Prostate gland (tissue), 2 donors: ENCODE measurements around the gene SBNO2. TPM values are rescaled to one million over a fixed set of nuclear protein-coding genes. Genes with fewer than 3 reads are reported as not detected.
A peak's percentile ranks its signal among the peaks of the same experiment; 100 is the strongest.

ENCODE experiments used
- DNase-seq: peaks from one replicate; pipeline ENCODE4 v3.0.0-alpha.2; 2019; ENCODE audit warnings: low spot score
- H3K27ac ChIP-seq, 2 donors: fragments of 200-600 bp; sonication (generic); 2 replicates each; pipeline ENCODE4 v1.5.1; 2017 to 2019
- H3K27me3 ChIP-seq: fragments of 200-600 bp; sonication (generic); replicated peaks from 2 replicates; pipeline ENCODE4 v1.5.1; 2019; ENCODE audit not compliant: insufficient read depth
- H3K36me3 ChIP-seq, 2 donors: fragments of 200-600 bp; sonication (generic); 1 replicate in 1 of 2; 2 replicates in 1 of 2; pipeline versions ENCODE4 v1.5.1 to v1.8.1; 2017 to 2019
- H3K4me1 ChIP-seq: fragments of 200-600 bp; sonication (generic); replicated peaks from 2 replicates; pipeline ENCODE4 v1.5.1; 2019
- H3K4me3 ChIP-seq, 2 donors: fragments of 200-600 bp; sonication (generic); 2 replicates each; pipeline ENCODE4 v1.5.1; 2017 to 2019
- H3K9me3 ChIP-seq: fragments of 200-600 bp; sonication (generic); 2 replicates; pipeline ENCODE4 v1.5.1; 2017
- POLR2A ChIP-seq: fragments of 450-650 bp; IDR thresholded peaks from one replicate; pipeline ENCODE4 v1.6.1; 2016; ENCODE audit warnings: antibody characterized with exemption, mild to moderate bottlenecking
- POLR2AphosphoS5 ChIP-seq: sonication (generic); formaldehyde crosslinking; IDR thresholded peaks from one replicate; pipeline ENCODE4 v1.6.1; 2017; ENCODE audit warnings: antibody characterized with exemption
- WGBS: methylation state at CpG from one replicate; pipeline ENCODE4 v1.1.5; 2018; 5-methylcytosine and 5-hydroxymethylcytosine counted together
- intact Hi-C: fragments of 100-400 bp; cut with DNase I; formaldehyde crosslinking; loops from one replicate; pipeline ENCODE4 v1.14.2; 2022
- total RNA-seq, 2 donors: library from RNA; depleted of rRNA; stranded (reverse); fragments of >200 nt; gene quantifications; one replicate each; pipeline ENCODE4 v1.1.0, GENCODE V29; 2016
- TF ChIP-seq, protein P1 (sequence below), 4 experiments: fragments of 200-600 bp in 2 of 4; fragments of 450-650 bp in 2 of 4; sonication (generic) in 2 of 4; IDR thresholded peaks; 1 replicate in 3 of 4; 2 replicates in 1 of 4; pipeline ENCODE4 v1.5.1; 2016 to 2019; ENCODE audit warnings: antibody characterized with exemption in 4 of 4, mild to moderate bottlenecking in 2 of 4, moderate library complexity in 2 of 4

Gene SBNO2
- total RNA-seq, 2 donors from 2014 or later: 32.5 to 79.9 TPM

DNA sequence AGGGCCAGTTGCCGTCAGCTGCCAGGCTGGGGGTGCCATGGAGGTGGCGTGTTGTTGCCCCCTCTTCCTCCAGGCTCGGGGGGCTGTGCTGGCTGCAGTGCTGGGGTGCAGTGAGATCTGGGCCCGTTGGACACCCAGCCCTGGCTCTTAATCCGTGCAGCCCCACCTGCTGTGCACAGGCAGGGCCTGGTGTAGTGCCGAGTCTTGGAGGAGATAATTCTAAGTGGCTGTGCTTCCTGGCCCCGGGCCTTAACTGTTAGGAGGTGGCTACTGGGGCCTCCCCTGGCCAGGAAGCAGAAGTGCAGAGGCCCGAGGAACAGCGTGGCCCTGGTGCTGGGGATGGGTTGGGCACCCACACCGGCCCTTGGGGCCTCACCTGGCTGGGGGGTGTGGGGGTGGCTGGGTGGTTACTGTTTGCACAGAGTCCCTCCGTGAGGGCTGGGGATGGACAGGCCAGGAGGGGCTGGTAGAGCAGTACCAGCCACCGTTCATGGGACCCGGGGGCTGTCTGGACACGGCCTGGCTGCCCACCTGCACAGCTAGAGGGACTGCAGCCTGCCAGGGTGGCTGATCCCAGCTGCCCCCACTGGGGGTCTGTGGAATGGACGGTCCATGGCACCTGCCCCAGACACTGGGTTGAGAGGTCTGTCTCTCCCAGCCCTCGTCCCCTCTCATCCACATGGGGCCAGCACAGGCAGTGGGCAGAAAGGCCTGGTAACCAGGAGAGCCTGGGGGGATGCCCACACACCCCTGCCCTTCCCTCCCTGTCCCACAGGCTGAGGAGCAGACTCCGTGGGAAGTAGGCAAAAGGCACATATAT lies 67.0 kb downstream of the SBNO2 start:
- WGBS: 52% methylated on average over 7 of the region's 17 CpGs
- no peaks in the 10 kb centered on the region for H3K27me3 ChIP-seq
- peak overlapping the region in 1 of 2 donors; percentile 99 for H3K27ac ChIP-seq
- no peak for DNase-seq
- TF ChIP-seq, protein P1, sequence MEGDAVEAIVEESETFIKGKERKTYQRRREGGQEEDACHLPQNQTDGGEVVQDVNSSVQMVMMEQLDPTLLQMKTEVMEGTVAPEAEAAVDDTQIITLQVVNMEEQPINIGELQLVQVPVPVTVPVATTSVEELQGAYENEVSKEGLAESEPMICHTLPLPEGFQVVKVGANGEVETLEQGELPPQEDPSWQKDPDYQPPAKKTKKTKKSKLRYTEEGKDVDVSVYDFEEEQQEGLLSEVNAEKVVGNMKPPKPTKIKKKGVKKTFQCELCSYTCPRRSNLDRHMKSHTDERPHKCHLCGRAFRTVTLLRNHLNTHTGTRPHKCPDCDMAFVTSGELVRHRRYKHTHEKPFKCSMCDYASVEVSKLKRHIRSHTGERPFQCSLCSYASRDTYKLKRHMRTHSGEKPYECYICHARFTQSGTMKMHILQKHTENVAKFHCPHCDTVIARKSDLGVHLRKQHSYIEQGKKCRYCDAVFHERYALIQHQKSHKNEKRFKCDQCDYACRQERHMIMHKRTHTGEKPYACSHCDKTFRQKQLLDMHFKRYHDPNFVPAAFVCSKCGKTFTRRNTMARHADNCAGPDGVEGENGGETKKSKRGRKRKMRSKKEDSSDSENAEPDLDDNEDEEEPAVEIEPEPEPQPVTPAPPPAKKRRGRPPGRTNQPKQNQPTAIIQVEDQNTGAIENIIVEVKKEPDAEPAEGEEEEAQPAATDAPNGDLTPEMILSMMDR (IDR thresholded peaks at IDR 0.05): peak in 1 of 4 experiments; percentile 22
- no peak for TF ChIP-seq POLR2AphosphoS5
- H3K4me1 ChIP-seq: peaks cover 12% of the 10 kb centered on the region
- H3K9me3 ChIP-seq: no peaks in the 10 kb centered on the region
- peaks cover 5 to 37% of the 10 kb centered on the region in 2 donors for H3K36me3 ChIP-seq
- intact Hi-C loops: no loop called here
- H3K4me3 ChIP-seq: no peak overlapping the region

DNA sequence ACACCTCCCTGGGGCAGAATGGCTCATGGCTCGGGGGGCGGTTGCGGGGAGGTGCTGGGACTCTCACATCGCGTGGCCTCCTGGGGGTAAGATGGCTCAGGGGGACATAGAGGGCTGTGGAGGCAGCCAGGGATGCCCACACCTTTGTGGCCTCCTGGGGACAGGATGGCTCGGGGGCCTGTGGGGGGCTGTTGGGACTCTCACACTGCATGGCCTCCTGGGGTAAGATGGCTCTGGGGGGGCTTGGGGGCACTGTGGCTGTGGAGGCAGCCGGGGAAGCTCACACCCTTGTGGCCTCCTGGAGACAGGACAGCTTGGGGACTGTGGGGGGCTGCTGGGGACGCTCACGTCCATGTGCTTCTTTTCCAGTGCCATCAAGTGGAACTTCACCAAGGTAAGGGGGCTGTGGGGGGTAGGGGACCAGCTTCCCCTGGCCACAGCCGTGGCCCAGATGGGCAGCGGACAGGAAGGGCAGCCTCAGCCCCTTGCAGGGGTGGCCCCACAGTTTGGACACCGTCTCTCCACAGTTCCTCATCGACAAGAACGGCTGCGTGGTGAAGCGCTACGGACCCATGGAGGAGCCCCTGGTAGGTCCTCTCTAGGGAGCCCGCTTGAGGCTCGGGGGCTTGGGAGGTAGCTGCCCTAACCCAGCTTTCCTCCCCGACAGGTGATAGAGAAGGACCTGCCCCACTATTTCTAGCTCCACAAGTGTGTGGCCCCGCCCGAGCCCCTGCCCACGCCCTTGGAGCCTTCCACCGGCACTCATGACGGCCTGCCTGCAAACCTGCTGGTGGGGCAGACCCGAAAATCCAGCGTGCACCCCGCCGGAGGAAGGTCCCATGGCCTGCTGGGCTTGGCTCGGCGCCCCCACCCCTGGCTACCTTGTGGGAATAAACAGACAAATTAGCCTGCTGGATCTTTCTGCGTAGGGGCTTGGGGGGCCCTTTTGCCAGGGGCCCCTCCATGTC lies 67.9 kb downstream of the SBNO2 start:
- peaks cover 5 to 37% of the 10 kb centered on the region in 2 donors for H3K36me3 ChIP-seq

DNA sequence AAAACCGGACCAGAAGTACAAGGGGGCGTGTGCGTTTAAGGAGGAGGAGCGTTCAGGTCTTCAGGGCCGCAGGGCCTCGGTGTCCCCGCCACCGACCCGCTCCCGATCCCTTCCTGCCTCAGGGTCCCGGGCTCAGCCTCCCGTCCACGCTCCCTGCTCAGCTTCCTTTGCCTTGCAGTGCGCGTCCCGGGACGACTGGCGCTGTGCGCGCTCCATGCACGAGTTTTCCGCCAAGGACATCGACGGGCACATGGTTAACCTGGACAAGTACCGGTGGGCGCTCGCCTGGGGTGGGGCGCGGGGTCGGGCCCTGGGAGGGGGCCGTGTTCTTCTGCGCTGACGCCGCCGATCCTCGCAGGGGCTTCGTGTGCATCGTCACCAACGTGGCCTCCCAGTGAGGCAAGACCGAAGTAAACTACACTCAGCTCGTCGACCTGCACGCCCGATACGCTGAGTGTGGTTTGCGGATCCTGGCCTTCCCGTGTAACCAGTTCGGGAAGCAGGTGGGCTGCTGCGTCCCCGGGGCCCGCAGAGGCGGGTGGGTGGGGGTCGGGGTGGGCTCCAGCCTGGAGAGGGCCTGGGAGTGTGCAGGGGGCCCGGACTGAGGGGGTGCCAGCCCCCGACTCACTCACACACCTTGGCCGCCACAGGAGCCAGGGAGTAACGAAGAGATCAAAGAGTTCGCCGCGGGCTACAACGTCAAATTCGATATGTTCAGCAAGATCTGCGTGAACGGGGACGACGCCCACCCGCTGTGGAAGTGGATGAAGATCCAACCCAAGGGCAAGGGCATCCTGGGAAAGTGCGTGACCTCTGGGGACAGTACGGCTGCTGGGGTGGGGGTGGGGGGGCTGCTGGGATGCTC lies 68.8 kb downstream of the SBNO2 start:
- peak; percentile 24 for DNase-seq
- WGBS: 30% methylated on average over 36 of the region's 69 CpGs
- H3K4me3 ChIP-seq: peak overlapping the region; percentile 95 to 97
- peak overlapping the region; percentile 99 for H3K27ac ChIP-seq
- intact Hi-C loops: no loop called here
- peaks cover 5 to 36% of the 10 kb centered on the region in 2 donors for H3K36me3 ChIP-seq
- H3K9me3 ChIP-seq: no peaks in the 10 kb centered on the region
- H3K4me1 ChIP-seq: peaks cover 12% of the 10 kb centered on the region
- H3K27me3 ChIP-seq: no peaks in the 10 kb centered on the region
- TF ChIP-seq POLR2A: no peak
- TF ChIP-seq, protein P1 (IDR thresholded peaks at IDR 0.05): no peak
- TF ChIP-seq POLR2AphosphoS5: peak; percentile 19

More for the DNA sequence above, 67.9 kb downstream of the SBNO2 start:
- TF ChIP-seq, protein P1 (IDR thresholded peaks at IDR 0.05): no peak
- TF ChIP-seq POLR2AphosphoS5 (no peak), POLR2A (no peak)
- peak overlapping the region in 1 of 2 donors; percentile 97 for H3K4me3 ChIP-seq
- H3K9me3 ChIP-seq: no peaks in the 10 kb centered on the region
- peaks cover 12% of the 10 kb centered on the region for H3K4me1 ChIP-seq
- peak overlapping the region; percentile 99 for H3K27ac ChIP-seq
- no peak for DNase-seq
- WGBS: 83% methylated on average over 29 of the region's 32 CpGs
- no peaks in the 10 kb centered on the region for H3K27me3 ChIP-seq
- intact Hi-C loops: no loop called here

DNA sequence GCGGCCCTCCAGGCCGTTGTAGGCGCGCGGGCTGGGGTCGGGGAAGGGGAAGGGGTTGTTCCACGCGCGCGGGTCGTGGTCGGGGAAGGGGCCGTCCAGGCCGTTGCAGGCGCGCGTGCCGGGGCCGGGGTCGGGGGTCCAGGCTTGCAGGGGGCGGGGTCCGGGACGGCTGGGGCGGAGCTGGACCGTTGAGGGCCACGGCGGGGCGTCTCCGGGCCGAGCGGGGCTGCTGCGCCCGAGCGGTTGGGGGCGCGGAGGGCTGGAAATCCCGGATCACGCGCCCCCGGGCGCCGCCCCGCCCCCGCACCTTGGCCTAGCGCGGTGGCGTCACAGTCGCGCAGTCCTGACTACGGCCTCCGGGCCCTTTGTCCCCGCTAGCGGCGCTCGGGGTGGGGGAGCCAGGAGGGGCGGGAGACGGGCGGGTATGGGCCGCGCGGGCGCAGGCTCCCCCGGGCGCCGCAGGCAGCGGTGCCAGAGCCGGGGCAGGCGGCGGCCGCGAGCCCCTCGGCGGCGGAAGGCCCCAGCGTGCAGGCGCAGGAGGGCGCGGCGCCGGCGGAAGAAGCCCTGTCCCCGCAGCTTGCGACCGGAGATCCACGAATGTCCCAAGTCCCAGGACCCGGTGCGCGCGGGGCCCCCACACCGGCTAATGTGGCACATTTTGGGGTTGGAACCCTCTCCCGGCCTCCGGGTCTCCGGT lies 69.6 kb downstream of the SBNO2 start:
- intact Hi-C loops: no loop called here
- TF ChIP-seq, protein P1 (IDR thresholded peaks at IDR 0.05): peak in 1 of 4 experiments; percentile 7
- TF ChIP-seq POLR2A: peak; percentile 36
- TF ChIP-seq POLR2AphosphoS5: peak; percentile 28
- peak overlapping the region; percentile 95 to 97 for H3K4me3 ChIP-seq
- peaks cover 5 to 28% of the 10 kb centered on the region in 2 donors for H3K36me3 ChIP-seq
- no peaks in the 10 kb centered on the region for H3K27me3 ChIP-seq
- peak; percentile 60 for DNase-seq
- WGBS: 0% methylated on average over 56 of the region's 93 CpGs
- H3K4me1 ChIP-seq: peaks cover 12% of the 10 kb centered on the region
- H3K27ac ChIP-seq: peak overlapping the region; percentile 99
- H3K9me3 ChIP-seq: no peaks in the 10 kb centered on the region
